IPS DF 6.9 (cell line): ENCODE measurements around the gene MGAT4C.

Experiments
- DNase-seq: peaks from one replicate; pipeline ENCODE4 v3.0.0-alpha.2; 2013; ENCODE audit warnings: low read depth, low spot score
- H3K27ac ChIP-seq: one replicate; pipeline ENCODE4 v1.5.1; 2013; ENCODE audit warnings: low read length, control low read depth
- H3K27me3 ChIP-seq: 2 replicates; pipeline ENCODE4 v1.6.1; 2013; ENCODE audit warnings: mild to moderate bottlenecking, low read length; ENCODE audit not compliant: control insufficient read depth, insufficient read depth
- H3K36me3 ChIP-seq: 2 replicates; pipeline ENCODE4 v1.6.1; 2013; ENCODE audit warnings: low read length; ENCODE audit not compliant: control insufficient read depth, insufficient read depth
- H3K4me1 ChIP-seq: 2 replicates; pipeline ENCODE4 v1.6.1; 2013; ENCODE audit warnings: low read length; ENCODE audit not compliant: control insufficient read depth, insufficient read depth
- H3K4me3 ChIP-seq: 2 replicates; pipeline ENCODE4 v1.5.1; 2013; ENCODE audit warnings: mild to moderate bottlenecking, low read length
- H3K9me3 ChIP-seq: 2 replicates; pipeline ENCODE4 v1.6.1; 2013; ENCODE audit warnings: low read length, inconsistent platforms; ENCODE audit not compliant: control insufficient read depth, insufficient read depth
- WGBS: extraction: QIAGEN DNeasy Blood & Tissue Kit; methylation state at CpG from one replicate; pipeline ENCODE4 v1.1.7; 2013; ENCODE audit warnings: mixed read lengths, missing lambda C conversion rate; ENCODE audit not compliant: insufficient read length, insufficient coverage; 5-methylcytosine and 5-hydroxymethylcytosine counted together

MGAT4C gene

DNA sequence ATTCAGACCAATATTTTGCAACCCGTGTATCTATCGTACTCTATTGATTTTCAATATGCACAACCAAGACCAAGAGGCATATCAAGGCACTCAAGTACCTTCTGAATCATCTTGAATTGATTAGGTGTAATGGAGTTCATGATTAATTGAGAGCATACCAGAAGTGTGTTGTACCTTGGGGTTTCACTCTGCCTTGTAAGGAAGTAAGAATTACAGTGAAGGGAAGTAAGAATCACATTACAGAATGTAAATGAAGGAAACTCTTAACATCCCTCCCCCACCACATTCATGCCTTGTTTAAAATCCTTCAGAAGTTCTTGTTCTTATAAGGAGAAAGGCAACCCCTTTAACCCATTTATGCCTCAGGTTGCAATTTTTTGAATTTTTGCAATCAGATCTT, 5.4 kb upstream of the MGAT4C start:
- no peaks in the 10 kb centered on the region for H3K36me3 ChIP-seq
- no CpG with 5 or more reads among the region's 2 CpGs for WGBS
- DNase-seq = no peak
- H3K27me3 ChIP-seq = no peaks in the 10 kb centered on the region
- peaks cover 1% of the 10 kb centered on the region for H3K4me1 ChIP-seq
- H3K27ac ChIP-seq = no peak overlapping the region
- no peak overlapping the region for H3K4me3 ChIP-seq
- no peaks in the 10 kb centered on the region for H3K9me3 ChIP-seq

DNA sequence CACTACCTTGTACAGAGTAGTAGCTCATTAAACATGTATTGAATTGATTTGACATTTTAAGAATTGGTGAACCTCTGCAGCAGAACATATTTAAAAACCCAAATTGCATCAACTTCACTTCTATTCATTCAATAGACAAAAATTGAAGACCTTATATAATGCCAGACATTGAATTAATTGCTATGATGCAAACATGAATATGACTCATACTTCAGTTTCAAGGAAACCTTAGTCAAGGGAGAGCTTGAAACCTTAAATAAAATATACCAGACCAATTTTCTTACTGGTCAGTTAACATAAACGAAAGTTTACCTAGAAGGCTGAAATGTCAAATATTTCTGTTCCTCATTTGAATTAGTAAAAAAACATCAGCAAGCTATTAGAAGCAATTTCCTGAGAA, 5.0 kb upstream of the MGAT4C start:
- Histone ChIP-seq H3K9me3 (no peaks in the 10 kb centered on the region), H3K4me1 (peaks cover 1% of the 10 kb centered on the region), H3K36me3 (no peaks in the 10 kb centered on the region), H3K27ac (no peak overlapping the region), H3K27me3 (no peaks in the 10 kb centered on the region), H3K4me3 (no peak overlapping the region)
- no peak for DNase-seq
- no CpG with 5 or more reads among the region's 1 CpG for WGBS

- no peaks in the 10 kb centered on the region for H3K27me3 ChIP-seq
- WGBS = no CpG with 5 or more reads among the region's 2 CpGs
- no peaks in the 10 kb centered on the region for H3K9me3 ChIP-seq
Observed at GRCh38 chr12:86260183-86260582, 4.0 kb upstream of the MGAT4C start.

GRCh38 chr12:86257134-86257533, 943 bp upstream of the MGAT4C start:
- no peaks in the 10 kb centered on the region for H3K27me3 ChIP-seq
- no CpG with 5 or more reads among the region's 2 CpGs for WGBS
- no peaks in the 10 kb centered on the region for H3K9me3 ChIP-seq
- H3K4me3 ChIP-seq = no peak overlapping the region
- no peak overlapping the region for H3K27ac ChIP-seq
- no peaks in the 10 kb centered on the region for H3K36me3 ChIP-seq
- DNase-seq = no peak
- peaks cover 1% of the 10 kb centered on the region; the same call in 1 of the 2 replicates for H3K4me1 ChIP-seq

More at GRCh38 chr12:86260183-86260582, 4.0 kb upstream of the MGAT4C start:
- Histone ChIP-seq H3K36me3 (no peaks in the 10 kb centered on the region), H3K27ac (no peak overlapping the region), H3K4me3 (no peak overlapping the region), H3K4me1 (peaks cover 1% of the 10 kb centered on the region)
- DNase-seq = no peak

GRCh38 chr12:86254399-86255107, 1.6 kb downstream of the MGAT4C start:
- H3K27me3 ChIP-seq = no peaks in the 10 kb centered on the region
- H3K4me1 ChIP-seq = no peaks in the 10 kb centered on the region
- H3K27ac ChIP-seq = no peak overlapping the region
- H3K9me3 ChIP-seq = no peaks in the 10 kb centered on the region
- WGBS = no CpG with 5 or more reads among the region's 4 CpGs
- H3K36me3 ChIP-seq = no peaks in the 10 kb centered on the region
- no peak overlapping the region for H3K4me3 ChIP-seq
- no peak for DNase-seq

GRCh38 chr12:86249851-86250250, 6.3 kb downstream of the MGAT4C start:
- Histone ChIP-seq H3K27ac (no peak overlapping the region), H3K4me1 (no peaks in the 10 kb centered on the region; the same call in 1 of the 2 replicates), H3K9me3 (no peaks in the 10 kb centered on the region), H3K36me3 (no peaks in the 10 kb centered on the region), H3K27me3 (no peaks in the 10 kb centered on the region), H3K4me3 (no peak overlapping the region)
- no peak for DNase-seq

- H3K27ac ChIP-seq = no peak overlapping the region
- H3K27me3 ChIP-seq = no peaks in the 10 kb centered on the region
- H3K4me3 ChIP-seq = no peak overlapping the region
- no peaks in the 10 kb centered on the region; the same call in 1 of the 2 replicates for H3K4me1 ChIP-seq
- no CpG with 5 or more reads among the region's 1 CpG for WGBS
- no peaks in the 10 kb centered on the region for H3K9me3 ChIP-seq
- H3K36me3 ChIP-seq = no peaks in the 10 kb centered on the region
- DNase-seq = no peak
Observed at GRCh38 chr12:86249276-86249675, 6.9 kb downstream of the MGAT4C start.

DNA sequence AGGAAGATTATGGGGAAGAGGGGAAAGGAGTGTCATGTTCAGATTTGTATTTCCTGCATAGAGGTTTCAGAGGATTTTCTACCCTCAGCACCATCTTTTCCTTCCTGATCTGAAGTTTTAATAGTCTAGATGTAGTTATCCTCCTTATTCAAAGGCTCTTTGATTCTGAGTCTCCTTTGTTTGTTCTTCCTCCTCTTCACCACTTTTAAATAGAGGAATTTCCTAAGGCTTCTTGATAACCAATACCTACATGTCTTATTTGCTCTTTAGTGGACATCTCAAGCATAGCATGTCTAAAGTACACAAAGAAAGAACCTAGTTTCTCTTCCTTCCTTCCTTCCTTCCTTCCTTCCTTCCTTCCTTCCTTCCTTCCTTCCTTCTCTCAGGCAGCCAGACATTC, 8.3 kb downstream of the MGAT4C start:
- H3K27ac ChIP-seq = no peak overlapping the region

DNA sequence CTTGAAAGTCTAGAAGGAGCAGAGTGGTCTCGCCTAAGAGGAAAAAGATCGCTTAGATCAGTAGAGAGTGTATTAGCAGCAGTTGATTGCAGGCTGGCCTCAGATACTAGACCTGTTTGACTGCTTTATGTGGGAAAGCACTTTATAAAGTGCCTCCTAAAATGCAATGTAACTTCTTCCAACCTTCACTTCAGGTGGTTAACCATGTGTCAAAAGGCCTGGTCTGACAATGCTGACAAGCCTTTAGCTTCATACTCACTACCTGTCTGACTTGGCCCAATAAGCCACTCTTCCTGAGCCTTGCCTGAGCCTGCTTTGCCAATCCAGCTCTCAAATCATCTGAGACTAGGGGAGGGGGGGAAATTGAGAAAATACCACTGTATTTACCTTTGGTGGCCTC, 14.6 kb downstream of the MGAT4C start:
- no peak overlapping the region for H3K27ac ChIP-seq
- no peak for DNase-seq
- H3K27me3 ChIP-seq = no peaks in the 10 kb centered on the region
- no peaks in the 10 kb centered on the region for H3K9me3 ChIP-seq
- no peak overlapping the region for H3K4me3 ChIP-seq
- WGBS = no CpG with 5 or more reads among the region's 2 CpGs
- H3K36me3 ChIP-seq = no peaks in the 10 kb centered on the region
- no peaks in the 10 kb centered on the region; the same call in 1 of the 2 replicates for H3K4me1 ChIP-seq

More for the DNA sequence above, 8.3 kb downstream of the MGAT4C start:
- no peak overlapping the region for H3K4me3 ChIP-seq
- no peaks in the 10 kb centered on the region for H3K9me3 ChIP-seq
- no peaks in the 10 kb centered on the region for H3K27me3 ChIP-seq
- H3K36me3 ChIP-seq = no peaks in the 10 kb centered on the region
- no peaks in the 10 kb centered on the region; the same call in 1 of the 2 replicates for H3K4me1 ChIP-seq
- DNase-seq = no peak

DNA sequence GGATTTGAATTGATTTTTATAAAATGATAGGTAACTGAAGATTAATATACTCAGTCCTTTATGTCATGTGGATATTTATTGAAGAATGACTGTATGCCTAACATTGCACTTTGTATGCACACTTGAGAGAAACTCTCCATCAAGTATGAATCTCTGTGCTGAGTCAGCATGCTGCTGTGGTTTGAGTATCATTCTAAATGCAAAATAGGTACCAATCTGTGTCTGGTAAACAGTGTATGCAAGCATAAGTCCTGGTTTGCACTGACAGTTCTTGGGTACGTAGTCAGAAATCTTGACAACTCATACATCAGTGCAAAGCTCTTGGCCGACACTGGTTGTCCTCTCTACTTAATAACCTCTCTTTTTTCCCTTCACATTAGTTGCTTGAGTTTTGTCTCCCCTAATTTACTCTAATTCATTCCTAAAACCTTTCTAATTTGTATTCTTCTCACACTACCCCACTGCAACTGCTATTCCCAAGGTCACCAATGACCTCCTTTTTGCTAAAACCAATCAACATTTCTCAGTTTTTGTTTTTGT, 21.8 kb downstream of the MGAT4C start:
- Histone ChIP-seq H3K27ac (no peak overlapping the region), H3K27me3 (no peaks in the 10 kb centered on the region), H3K4me1 (no peaks in the 10 kb centered on the region), H3K4me3 (no peak overlapping the region), H3K9me3 (no peaks in the 10 kb centered on the region), H3K36me3 (no peaks in the 10 kb centered on the region)
- no peak for DNase-seq
- WGBS = no CpG with 5 or more reads among the region's 2 CpGs

- Histone ChIP-seq H3K4me1 (no peaks in the 10 kb centered on the region), H3K27me3 (no peaks in the 10 kb centered on the region), H3K9me3 (no peaks in the 10 kb centered on the region), H3K27ac (no peak overlapping the region), H3K36me3 (no peaks in the 10 kb centered on the region), H3K4me3 (no peak overlapping the region)
- WGBS = no CpG with 5 or more reads among the region's 2 CpGs
- no peak for DNase-seq
Observed at GRCh38 chr12:86233126-86233525, 23.1 kb downstream of the MGAT4C start.
